Measurements from ENCODE around the gene TRPM2.
"Not testable (repeated sequence)": the region's sequence is repeated elsewhere in the genome, so short reads cannot be mapped to it uniquely, and the experiment has no call there.

The TRPM2 gene

DNA sequence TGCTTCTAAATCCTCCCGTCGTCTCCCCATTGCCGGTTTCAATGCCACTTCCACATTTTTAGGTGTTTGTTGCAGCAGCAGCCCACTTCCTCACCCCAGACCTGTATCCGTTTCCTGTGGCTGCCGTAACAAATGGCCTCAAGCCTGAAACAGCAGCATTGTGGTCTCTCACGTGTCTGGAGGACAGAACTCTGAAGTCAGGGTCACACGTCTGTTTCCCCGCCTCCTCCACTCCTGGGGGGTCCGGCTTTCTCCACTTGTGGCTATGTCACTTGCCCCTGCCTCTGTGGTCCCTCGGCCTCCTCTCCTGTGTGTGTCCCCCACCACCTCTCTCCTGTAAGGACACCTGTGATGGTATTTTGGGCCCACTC, 21.8 kb downstream of the TRPM2 start:
- DNase-seq (ENCODE audit: low read depth, low spot score), result no peak

DNA sequence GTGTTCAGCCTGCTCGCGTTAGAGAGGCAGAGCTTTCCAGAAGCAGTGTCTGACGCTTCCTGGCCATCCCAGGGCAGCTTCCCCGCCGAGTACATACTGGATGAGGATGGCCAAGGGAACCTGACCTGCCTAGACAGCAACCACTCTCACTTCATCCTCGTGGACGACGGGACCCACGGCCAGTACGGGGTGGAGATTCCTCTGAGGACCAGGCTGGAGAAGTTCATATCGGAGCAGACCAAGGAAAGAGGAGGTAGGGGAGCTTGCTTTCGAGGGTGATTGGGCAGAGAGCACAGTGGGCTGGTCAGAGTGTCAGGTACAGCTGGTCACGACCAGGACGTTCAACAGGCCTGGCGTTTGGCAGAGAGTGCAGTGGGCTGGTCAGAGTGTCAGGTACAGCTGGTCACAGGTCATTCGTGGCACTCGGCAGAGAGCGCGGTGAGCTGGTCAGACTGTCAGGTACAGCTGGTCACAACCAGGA, 22.4 kb downstream of the TRPM2 start:
- no peak for DNase-seq (ENCODE audit: low read depth, low spot score)

DNA sequence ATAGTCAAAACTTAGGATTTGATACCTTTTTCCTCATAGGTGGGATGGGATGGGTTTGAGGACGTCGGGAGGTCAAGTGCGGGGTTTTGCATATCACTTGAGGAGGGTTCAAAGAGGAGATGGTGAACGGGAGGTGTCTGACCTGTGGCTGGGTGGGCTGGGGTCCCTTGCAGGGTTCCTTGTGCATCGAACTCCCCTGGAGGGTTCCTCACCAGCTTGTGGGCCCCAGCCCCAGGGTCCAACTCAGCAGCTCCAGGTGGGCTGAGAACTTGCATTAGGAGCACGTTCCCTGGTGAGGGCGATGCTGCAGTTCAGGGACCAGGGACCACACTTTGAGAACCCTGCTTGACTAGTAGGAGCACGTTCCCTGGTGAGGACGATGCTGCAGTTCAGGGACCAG, 23.2 kb downstream of the TRPM2 start:
- no peak for DNase-seq (ENCODE audit: low read depth, low spot score)

DNA sequence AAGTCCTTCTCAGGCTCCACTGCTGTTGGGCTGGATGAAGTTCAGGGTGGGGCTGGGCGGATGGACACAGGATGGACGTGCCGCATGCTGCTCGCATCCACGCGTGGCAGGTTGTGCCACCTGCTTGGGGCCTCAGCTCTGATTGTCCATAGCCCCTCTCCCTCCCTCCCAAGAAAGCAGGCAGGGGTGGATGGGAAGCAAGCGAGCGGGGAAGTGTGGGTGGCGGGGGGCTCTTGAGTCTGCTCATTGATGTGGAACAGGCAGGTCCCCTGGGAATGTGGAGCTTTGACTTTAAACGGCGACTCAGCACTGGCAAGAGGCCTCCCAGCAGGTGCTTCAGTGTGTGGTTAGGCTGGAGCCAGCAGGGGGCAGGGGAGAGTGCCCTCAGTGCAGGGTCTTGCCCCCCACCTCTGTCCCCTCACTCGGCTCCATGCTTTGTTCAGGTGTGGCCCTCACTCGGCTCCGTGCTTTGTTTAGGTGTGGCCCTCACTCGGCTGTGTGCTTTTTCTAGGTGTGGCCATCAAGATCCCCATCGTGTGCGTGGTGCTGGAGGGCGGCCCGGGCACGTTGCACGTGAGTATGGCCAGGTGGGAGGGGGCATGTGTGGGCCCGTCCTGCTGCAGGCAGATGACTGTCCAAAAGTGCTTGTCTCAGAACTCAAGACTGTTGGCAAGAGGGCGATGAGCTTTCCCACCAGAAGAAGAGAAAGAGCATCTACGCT, 23.9 kb downstream of the TRPM2 start:
- no peak for DNase-seq (ENCODE audit: low read depth, low spot score)

DNA sequence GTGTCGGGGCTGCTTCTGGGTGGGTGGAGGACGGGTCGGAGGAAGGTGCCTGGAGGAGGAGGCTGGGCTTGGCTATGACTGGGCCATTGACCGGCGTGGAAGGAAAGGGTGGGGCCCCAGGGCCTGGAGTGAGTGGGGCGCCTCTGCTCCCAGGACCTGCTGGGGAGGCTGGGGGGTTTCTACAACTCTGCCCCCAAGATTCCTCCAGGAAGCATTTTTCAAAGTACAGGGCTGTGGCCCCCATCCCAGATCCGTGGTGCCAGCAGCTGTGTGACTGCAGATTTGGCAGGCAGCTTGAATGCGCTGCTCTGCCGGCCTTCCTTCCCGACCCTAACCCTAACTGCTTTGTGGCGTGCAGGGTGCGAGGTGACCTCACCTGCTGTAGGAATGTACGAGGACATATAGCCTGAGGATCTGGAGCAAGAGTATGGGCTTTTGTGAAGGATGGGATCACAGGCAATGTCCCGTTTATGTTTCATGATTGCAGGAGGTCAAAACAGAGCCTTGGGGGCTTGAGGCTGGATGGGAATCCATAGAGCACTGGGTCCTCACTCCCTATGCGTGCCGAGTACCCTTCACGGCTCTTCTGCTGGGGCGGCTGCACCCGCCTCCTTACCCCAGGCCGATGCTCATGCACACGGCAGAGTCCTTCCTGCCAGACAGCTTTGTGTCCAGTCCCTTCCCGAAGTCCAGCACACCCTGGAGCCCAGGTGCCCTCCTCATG, 24.7 kb downstream of the TRPM2 start:
- DNase-seq (ENCODE audit: low read depth, low spot score), result no peak

DNA sequence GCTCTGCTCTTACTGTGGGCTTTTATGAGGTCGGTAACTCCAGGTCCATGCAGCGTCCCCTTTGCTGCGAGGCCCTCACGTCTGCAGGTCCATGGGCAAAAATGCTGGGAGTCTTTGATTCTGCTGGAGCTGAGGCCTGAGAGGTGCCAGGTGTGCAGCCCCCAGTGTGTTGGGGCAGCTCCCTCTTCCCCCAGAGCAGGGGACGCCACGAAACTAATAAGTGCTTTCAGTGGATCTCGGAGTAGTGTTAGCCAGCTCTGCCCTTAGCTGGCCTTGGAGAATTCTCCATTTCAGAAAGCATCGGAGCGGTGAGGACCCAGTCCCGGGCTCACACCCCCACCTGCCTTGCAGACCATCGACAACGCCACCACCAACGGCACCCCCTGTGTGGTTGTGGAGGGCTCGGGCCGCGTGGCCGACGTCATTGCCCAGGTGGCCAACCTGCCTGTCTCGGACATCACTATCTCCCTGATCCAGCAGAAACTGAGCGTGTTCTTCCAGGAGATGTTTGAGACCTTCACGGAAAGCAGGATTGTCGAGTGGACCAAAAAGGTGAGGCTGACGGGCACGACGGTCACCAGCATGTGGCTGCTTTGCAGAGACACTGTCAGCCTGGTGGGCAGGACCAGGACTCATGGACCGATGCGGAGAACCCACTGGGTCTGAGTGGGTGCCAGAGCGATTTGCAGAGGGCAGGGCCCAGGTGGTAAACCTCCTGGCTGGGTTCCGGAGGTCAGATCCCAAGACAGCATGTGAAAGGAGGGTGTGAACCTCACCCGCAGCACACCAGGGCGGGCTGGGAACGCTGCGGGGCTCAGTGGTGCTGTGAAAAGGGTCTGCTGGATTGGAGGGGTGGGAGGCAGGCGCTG, 25.5 kb downstream of the TRPM2 start:
- no peak for DNase-seq (ENCODE audit: low read depth, low spot score)

DNA sequence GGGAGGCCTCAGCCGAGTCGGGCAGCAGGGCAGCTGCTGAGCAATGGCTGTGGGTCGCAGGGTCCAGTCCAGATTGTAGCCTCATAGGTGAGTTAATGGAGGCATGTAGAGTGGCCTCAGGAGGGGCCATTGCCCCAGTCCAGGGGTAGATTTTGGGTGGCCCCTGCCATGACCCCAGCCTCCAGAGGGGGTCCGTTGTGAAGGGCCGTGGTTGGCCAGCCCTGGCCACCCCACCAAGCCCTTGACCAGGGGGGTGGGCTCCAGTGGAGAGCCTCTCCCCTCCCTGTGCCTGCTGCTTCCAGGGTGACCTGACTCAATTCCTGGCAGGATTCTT, 26.1 kb downstream of the TRPM2 start:
- no peak for DNase-seq (ENCODE audit: low read depth, low spot score)

DNA sequence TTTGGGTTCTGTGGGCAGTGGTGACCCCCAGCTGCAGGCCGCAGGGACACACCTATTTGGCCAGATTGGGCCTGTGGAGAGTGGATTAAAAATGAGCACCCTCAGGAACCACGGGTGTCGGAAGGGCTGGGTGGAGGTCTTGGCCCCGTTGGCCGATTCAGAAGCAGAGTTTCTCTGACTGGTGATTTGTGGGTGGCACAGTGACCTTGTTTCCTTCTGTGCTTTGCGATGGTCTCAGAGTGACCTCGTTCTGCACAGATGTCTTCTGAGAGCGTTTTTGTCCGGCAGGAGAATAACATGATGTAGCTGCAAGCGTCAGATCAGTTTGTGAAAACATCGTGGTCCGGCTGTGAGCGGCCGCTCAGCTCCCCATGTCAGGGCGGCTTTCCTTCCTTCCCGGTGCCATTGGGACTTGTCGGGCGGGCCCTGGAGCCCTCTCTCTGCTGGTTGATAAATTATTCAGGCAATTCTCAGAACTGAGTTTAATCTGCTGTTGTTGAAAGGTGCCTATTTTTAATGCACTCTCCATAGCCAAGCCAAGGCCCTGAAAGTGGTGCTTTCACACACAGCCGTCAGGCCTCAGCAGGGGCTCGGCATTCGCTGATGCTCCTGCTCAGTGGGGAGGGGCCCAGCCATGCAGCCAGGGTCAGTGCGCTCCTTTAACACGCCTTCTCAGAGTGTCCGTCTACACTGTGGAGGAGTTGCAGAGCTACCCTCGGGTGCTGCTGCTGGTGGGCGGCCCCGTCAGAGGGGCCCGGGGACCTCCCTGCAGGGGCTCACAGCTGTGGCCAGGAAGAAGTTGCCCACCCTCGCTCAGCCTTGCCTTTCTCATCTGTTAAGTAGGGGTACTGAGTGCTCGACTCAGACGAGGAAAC, 26.8 kb downstream of the TRPM2 start:
- no peak for DNase-seq (ENCODE audit: low read depth, low spot score)

DNA sequence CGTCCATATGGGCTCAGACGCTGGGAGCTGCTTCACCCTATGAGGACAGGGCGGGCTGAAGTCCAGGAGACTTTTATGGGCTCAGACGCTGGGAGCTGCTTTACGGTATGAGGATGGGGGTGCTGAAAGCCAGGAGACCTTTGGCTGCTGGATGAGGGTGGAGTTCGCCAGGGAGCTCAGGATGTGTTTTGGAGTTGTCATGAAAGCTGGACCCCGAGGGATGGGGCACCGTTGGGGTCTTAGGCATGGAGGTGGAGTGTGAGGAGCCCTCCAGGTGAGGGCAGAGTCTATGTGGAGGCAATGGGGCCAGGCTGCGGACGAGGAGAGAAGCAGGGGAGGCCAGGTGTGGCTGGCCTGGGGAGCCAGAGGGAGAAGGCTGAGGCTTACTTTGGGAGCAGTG, 27.5 kb downstream of the TRPM2 start:
- DNase-seq (ENCODE audit: low read depth, low spot score), result no peak

DNA sequence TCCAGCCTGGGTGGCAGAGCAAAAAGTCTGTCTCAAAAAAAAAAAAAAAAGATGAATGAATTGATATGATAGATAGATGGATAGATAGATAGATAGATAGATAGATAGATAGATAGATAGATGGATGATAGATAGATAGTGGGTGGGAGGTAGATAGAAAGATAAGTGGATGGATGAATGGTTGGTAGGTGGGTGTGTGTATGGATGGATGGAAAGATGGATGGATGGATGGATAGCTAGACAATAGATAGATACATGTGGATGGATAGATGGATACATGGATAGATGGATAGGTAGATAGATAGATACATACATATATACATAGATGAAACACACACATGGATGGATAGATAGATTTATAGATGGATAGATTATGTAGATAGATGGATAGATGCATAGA, 28.5 kb downstream of the TRPM2 start:
- DNase-seq (ENCODE audit: low read depth, low spot score), result no peak

DNA sequence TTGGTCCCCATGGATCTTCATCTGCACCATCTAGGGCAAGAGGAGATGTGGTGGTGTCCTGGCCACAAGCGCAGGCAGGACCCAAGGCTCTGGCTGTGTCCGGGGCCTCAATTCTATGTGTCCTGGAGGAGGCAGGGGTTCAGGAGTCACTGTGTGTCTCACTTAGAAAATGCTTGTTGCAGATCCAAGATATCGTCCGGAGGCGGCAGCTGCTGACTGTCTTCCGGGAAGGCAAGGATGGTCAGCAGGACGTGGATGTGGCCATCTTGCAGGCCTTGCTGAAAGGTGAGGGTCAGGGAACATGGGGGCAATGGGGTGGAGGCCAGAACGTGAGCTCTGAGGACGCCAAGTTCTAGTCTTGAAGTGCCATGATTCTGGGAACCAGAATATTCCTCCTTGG, 29.1 kb downstream of the TRPM2 start:
- DNase-seq (ENCODE audit: low read depth, low spot score), result no peak

DNA sequence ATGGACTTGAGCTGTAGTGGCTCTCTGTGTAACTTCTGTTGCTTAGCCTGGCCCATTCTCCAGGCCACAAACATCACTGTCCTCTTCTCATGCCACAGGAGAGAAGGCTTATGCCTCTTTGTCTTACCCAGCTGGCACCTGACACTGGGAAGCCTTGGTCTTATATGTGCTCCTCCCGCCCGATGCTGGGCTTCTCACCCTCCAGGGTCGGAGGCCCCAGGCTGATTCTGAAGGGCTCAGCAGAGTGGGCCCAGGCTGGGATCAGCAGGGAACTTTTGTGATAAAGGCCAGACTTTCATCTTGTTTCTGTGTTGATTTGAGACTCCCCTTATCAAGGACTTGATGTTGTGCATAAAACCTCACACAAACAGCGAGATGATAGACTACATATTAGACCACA, 29.8 kb downstream of the TRPM2 start:
- no peak for DNase-seq (ENCODE audit: low read depth, low spot score)

DNA sequence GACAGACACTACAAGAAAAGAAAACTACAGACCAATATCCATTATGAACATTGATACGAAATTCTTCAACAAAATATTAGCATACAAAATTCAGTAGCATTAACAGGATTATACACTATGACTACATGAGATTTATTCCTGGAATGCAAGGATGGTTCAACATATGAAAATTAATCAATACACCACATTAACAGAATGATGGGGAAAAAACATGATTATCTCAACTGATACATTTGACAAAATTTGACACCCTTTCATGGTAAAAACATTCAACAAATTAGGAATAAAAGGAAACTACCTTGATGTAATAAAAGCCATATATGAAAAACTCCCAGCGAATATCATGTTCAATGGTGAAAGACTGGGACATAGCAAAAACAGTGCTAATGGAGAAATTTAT, 31.5 kb downstream of the TRPM2 start:
- DNase-seq (ENCODE audit: low read depth, low spot score), result no peak

DNA sequence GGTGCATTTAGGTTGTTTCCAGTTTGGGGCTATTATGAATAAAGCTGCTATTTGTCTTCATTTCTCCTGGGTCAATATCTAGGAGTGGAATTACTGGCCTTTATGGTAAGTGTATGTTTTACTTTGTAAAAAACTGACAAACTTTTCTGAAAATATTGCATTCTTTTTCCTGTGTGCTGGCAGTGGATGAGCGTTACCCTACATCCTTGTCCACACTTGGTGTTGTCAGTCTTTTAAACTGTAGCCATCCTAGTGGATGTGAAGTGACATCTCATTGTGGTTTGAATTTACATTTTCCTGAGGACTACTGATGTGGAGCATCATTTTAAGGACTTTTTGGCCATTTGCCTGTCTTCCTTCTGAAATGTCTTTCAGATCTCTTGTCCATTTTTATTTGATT, 35.9 kb downstream of the TRPM2 start:
- no peak for DNase-seq (ENCODE audit: low read depth, low spot score)

DNA sequence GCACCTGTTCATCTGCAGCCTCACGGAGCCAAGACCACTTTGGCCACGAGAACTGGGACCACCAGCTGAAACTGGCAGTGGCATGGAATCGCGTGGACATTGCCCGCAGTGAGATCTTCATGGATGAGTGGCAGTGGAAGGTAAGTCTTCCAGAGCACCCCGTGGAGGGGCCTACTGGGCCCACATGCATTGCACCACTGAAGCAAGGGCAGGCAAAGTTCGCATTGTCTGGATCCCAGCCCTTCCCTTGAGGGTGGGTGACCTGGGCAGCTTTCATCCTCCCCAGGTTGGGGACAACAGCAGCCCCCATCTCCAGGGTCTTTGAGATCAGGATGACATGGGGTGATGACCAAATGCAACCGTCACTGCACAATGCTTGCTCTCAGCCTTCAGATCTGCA, 37.5 kb downstream of the TRPM2 start:
- DNase-seq (ENCODE audit: low read depth, low spot score), result no peak

DNA sequence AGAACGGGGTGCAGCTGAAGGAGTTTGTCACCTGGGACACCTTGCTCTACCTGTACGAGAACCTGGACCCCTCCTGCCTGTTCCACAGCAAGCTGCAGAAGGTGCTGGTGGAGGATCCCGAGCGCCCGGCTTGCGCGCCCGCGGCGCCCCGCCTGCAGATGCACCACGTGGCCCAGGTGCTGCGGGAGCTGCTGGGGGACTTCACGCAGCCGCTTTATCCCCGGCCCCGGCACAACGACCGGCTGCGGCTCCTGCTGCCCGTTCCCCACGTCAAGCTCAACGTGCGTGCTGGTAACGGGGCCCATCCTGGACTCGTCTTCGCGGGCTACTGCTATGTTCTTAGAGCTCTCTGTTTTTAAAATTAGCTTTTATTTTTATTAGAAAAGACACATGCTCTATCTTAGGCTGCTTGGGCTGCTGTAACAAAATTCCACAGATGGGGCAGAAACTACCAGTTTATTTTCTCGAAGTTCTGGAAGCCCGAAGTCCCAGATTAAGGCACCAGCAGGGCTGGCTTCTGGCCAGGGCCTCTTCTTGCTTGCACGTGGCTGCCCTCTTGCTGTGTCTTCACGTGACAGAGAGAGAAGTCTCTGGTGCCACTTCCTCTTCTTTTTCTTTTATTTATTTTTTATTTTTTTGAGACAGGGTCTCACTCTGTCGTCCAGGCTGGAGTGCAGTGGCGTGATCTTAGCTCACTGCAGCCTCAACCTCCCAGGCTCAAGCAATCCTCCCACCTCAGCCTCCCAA, 38.1 kb downstream of the TRPM2 start:
- DNase-seq (ENCODE audit: low read depth, low spot score), result no peak

DNA sequence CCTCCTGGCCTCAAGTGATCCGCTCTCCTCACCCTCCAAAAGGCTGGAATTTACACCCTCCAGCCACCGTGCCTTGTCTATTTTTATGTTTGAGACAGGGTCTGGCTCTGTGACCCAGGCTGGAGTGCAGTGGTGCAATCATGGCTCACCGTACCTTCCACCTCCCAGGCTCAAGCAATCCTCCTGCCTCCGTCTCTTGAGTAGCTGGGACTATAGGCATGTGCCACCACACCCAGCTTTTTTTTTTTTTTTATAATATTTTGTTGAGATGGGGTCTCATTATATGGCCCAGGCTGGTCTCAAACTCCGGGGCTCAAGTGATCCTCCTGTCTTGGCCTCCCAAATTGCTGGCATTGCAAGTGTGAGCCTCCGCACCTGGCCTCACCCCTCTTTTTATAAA, 38.8 kb downstream of the TRPM2 start:
- no peak for DNase-seq (ENCODE audit: low read depth, low spot score)

DNA sequence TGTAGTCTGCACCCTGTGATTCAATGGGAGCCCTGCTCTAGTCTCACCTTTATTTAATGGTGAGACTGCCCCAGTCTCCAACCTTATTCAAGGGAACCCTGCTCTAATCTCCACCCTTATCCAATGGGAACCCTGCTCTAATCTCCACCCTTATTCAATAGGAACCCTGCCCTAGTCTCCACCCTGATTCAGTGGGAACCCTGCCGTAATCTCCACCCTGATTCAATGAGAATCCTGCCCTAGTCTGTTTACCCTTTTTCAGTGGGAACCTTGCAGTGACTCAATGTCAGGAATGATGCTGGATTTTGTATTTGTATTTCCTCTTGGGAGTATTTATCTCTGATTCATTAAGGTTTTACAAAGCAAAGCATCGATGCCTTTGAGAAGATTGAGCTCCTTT, 39.5 kb downstream of the TRPM2 start:
- no peak for DNase-seq (ENCODE audit: low read depth, low spot score)

DNA sequence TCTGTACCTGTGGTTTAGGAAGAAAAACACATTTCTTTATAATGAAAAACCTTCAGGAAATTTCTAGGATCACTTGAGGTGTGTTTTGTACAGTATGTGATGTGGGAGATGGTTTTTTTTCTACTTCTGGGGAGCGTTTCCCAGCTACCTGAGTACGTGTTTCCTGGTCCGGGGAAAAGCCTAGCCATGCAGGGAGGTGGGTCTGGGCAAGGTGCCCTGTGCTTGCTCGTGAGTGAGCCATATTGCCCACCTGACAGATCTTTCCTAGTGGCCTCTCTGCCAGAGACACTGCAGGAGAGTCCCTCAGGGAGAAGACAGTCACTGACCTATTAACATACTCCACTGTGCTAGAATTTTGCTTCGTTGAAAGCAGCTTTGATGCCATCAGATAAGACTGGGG, 41.3 kb downstream of the TRPM2 start:
- DNase-seq (ENCODE audit: low read depth, low spot score), result no peak

DNA sequence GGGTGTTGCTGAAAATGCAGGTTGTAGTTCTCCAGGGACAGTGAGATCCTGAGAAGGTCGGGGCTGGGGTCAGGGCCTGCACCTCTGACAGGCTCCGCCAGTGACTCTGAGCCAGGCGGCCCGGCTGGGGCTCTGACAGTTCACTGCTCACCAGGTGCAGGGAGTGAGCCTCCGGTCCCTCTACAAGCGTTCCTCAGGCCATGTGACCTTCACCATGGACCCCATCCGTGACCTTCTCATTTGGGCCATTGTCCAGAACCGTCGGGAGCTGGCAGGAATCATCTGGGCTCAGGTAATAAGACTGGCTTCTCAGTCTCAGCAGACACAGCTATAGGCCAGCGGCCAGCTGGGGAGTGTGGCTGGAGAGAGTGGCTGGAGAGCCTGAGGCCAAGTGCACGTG, 41.8 kb downstream of the TRPM2 start:
- DNase-seq (ENCODE audit: low read depth, low spot score), result no peak

DNA sequence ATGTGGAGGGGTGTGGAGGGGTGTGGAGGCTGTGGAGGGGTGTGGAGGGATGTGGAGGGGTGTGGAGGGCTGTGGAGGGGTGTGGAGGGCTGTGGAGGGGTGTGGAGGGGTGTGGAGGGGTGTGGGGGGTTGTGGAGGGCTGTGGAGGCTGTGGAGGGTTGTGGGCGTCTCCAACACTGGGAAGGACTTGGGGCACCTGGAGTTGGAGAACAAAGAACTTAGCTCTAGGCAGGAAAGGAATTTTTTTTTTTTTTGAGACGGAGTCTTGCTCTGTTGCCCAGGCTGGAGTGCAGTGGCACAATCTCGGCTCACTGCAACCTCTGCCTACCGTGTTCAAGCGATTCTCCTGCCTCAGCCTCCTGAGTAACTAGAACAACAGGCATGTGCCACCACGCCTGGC, 43.4 kb downstream of the TRPM2 start:
- not testable (repeated sequence) for DNase-seq (ENCODE audit: low read depth, low spot score)
